ENCODE results near the gene BICDL1.

GRCh38 chr12:119940897-119941296 is 48.1 kb upstream of the BICDL1 start:
- no peak for TF ChIP-seq CTCF (IDR thresholded peaks at IDR 0.05 in 2 of 3, conservative IDR thresholded peaks at IDR 0.05 in 1 of 3; ENCODE audit: borderline replicate concordance in 1 of 3, insufficient read depth in 1 of 3, low read depth in 2 of 3, low read length in 2 of 3)
- TF ChIP-seq POLR2A (IDR thresholded peaks at IDR 0.05; ENCODE audit: borderline replicate concordance, extremely low read depth, insufficient read depth, insufficient read length) = no peak
- no peak for TF ChIP-seq YY1 (IDR thresholded peaks at IDR 0.05; ENCODE audit: extremely low read depth, insufficient replicate concordance, low read depth, low read length)
- TF ChIP-seq RAD21 (IDR thresholded peaks at IDR 0.05; ENCODE audit: low read depth) = no peak
- TF ChIP-seq POLR2AphosphoS5 (IDR thresholded peaks at IDR 0.05; ENCODE audit: low read depth, low read length) = peak; percentile 28; the same call in 1 of the 2 replicates
- TF ChIP-seq MAX (IDR thresholded peaks at IDR 0.05) = peak; percentile 77
- no peak for TF ChIP-seq REST (IDR thresholded peaks at IDR 0.05; ENCODE audit: low read depth)
- TF ChIP-seq SP1 (IDR thresholded peaks at IDR 0.05; ENCODE audit: low read depth) = peak; percentile 86
- TF ChIP-seq EZH2 (IDR thresholded peaks at IDR 0.05) = no peak
- peak; percentile 96 for TF ChIP-seq JUND (IDR thresholded peaks at IDR 0.05)
- no peak for TF ChIP-seq ZBTB33 (IDR thresholded peaks at IDR 0.05; ENCODE audit: extremely low read depth, insufficient replicate concordance, low read length)
- TF ChIP-seq ELF1 (IDR thresholded peaks at IDR 0.05; ENCODE audit: borderline replicate concordance, low read depth) = no peak; the same call in 1 of the 2 replicates
- peak; percentile 75 for TF ChIP-seq SRF (IDR thresholded peaks at IDR 0.05; ENCODE audit: low read depth)
